IMR-90 (cell line): ENCODE measurements around the gene CTNNA2. TPM values are rescaled to one million over a fixed set of nuclear protein-coding genes. Genes with fewer than 3 reads are reported as not detected.

Experiments
- ATAC-seq: fragments of 200-7000 bp; cut with Tn5 transposase; 2 replicates; pipeline ENCODE4 v1.9.1; 2020; ENCODE audit warnings: low read depth, mild to moderate bottlenecking, moderate library complexity
- BruUV-seq: library from RNA; stranded (reverse); fragments of 400-500 nt; replicated peaks from 2 replicates; lab custom pipeline; 2021; lab: Mats Ljungman, UMichigan
- CTCF ChIA-PET: fragments of 300-600 bp; formaldehyde crosslinking; extraction: SDS; loops from one replicate; lab custom pipeline; 2021; ENCODE audit warnings: antibody characterized with exemption; lab: Yijun Ruan, JAX
- POLR2A ChIA-PET: fragments of 300-600 bp; sonication (Branson Sonifier 250); formaldehyde crosslinking; loops from one replicate; lab custom pipeline; 2022; ENCODE audit warnings: antibody characterized with exemption; ENCODE audit not compliant: unreplicated experiment; lab: Charles Lee
- DNase-seq: peaks from one replicate; pipeline ENCODE4 v3.0.0; 2013
- H2AFZ ChIP-seq: replicated peaks from 2 replicates; pipeline ENCODE3; 2013; ENCODE audit warnings: low read length, mild to moderate bottlenecking; ENCODE audit not compliant: poor library complexity
- H2AK5ac ChIP-seq: 2 replicates; pipeline ENCODE4 v1.6.1; 2013; ENCODE audit warnings: low read depth, low read length, inconsistent platforms
- H2AK9ac ChIP-seq: replicated peaks from 2 replicates; pipeline ENCODE3; 2013; ENCODE audit warnings: mild to moderate bottlenecking, low read depth, low read length, moderate library complexity; ENCODE audit not compliant: poor library complexity
- H2BK120ac ChIP-seq: 2 replicates; pipeline ENCODE4 v1.6.1; 2013; ENCODE audit warnings: low read depth, low read length, inconsistent platforms
- H2BK15ac ChIP-seq: 3 replicates; pipeline ENCODE4 v1.6.1; 2013; ENCODE audit warnings: low read depth, low read length, inconsistent platforms
- H2BK20ac ChIP-seq: 2 replicates; pipeline ENCODE4 v1.6.1; 2013; ENCODE audit warnings: low read depth, mild to moderate bottlenecking, inconsistent platforms, low read length, moderate library complexity
- H2BK5ac ChIP-seq: 2 replicates; pipeline ENCODE4 v1.6.1; 2013; ENCODE audit warnings: mild to moderate bottlenecking, low read depth, low read length, inconsistent platforms; ENCODE audit not compliant: poor library complexity, severe bottlenecking
- H3K14ac ChIP-seq: replicated peaks from 2 replicates; pipeline ENCODE4 v1.6.1; 2013; ENCODE audit warnings: low read depth, low read length, inconsistent platforms
- H3K18ac ChIP-seq: 2 replicates; pipeline ENCODE4 v1.6.1; 2013; ENCODE audit warnings: low read depth, low read length, control low read depth
- H3K23ac ChIP-seq: 2 replicates; pipeline ENCODE4 v1.6.1; 2013; ENCODE audit warnings: low read depth, low read length, inconsistent platforms
- H3K27ac ChIP-seq: 2 replicates; pipeline ENCODE4 v1.5.1; 2013; ENCODE audit warnings: mild to moderate bottlenecking, control low read depth, low read length; ENCODE audit not compliant: insufficient read depth
- H3K27me3 ChIP-seq: 2 replicates; pipeline ENCODE4 v1.6.1; 2013; ENCODE audit warnings: low read length; ENCODE audit not compliant: control insufficient read depth, insufficient read depth
- H3K36me3 ChIP-seq: 2 replicates; pipeline ENCODE4 v1.6.1; 2013; ENCODE audit warnings: low read length, mixed read lengths; ENCODE audit not compliant: control insufficient read depth, insufficient read depth
- H3K4ac ChIP-seq: 2 replicates; pipeline ENCODE4 v1.6.1; 2013; ENCODE audit warnings: low read depth, low read length, inconsistent platforms
- H3K4me1 ChIP-seq: 2 replicates; pipeline ENCODE4 v1.6.1; 2013; ENCODE audit warnings: low read length, mixed read lengths; ENCODE audit not compliant: control insufficient read depth, insufficient read depth
- H3K4me2 ChIP-seq: 2 replicates; pipeline ENCODE4 v1.6.1; 2013; ENCODE audit warnings: low read depth, mild to moderate bottlenecking, control low read depth, low read length, moderate library complexity
- H3K4me3 ChIP-seq: 2 replicates; pipeline ENCODE4 v1.5.1; 2013; ENCODE audit warnings: low read depth, mild to moderate bottlenecking, control low read depth, low read length, moderate library complexity; ENCODE audit not compliant: insufficient read depth
- H3K56ac ChIP-seq: 2 replicates; pipeline ENCODE4 v1.6.1; 2013; ENCODE audit warnings: low read length, inconsistent platforms; ENCODE audit not compliant: insufficient read depth; ENCODE audit errors: extremely low read depth
- H3K79me1 ChIP-seq, 2 experiments: 2 replicates each; pipeline ENCODE4 v1.6.1; 2013; ENCODE audit warnings: low read length in 2 of 2, inconsistent platforms in 1 of 2, low read depth in 1 of 2
- H3K9ac ChIP-seq: 2 replicates; pipeline ENCODE4 v1.6.1; 2013; ENCODE audit warnings: low read depth, low read length, control low read depth
- H3K9me1 ChIP-seq: 2 replicates; pipeline ENCODE4 v1.6.1; 2013; ENCODE audit warnings: low read length, inconsistent platforms; ENCODE audit not compliant: insufficient read depth
- H3K9me3 ChIP-seq: 2 replicates; pipeline ENCODE4 v1.6.1; 2013; ENCODE audit warnings: low read length; ENCODE audit not compliant: control insufficient read depth, insufficient read depth
- H4K20me1 ChIP-seq: 2 replicates; pipeline ENCODE4 v1.6.1; 2013; ENCODE audit warnings: low read length, inconsistent platforms; ENCODE audit not compliant: insufficient read depth
- H4K5ac ChIP-seq: 2 replicates; pipeline ENCODE4 v1.6.1; 2013; ENCODE audit warnings: mild to moderate bottlenecking, low read depth, low read length, control low read depth
- H4K8ac ChIP-seq, 2 experiments: 2 replicates each; pipeline ENCODE4 v1.6.1; 2013; ENCODE audit warnings: low read depth in 2 of 2, low read length in 2 of 2, control low read depth in 1 of 2, inconsistent platforms in 1 of 2
- H4K91ac ChIP-seq: 2 replicates; pipeline ENCODE4 v1.6.1; 2013; ENCODE audit warnings: low read depth, low read length, inconsistent platforms; ENCODE audit not compliant: insufficient read depth
- CEBPB ChIP-seq: IDR thresholded peaks from 2 replicates; pipeline ENCODE4 v1.6.1; 2012; ENCODE audit warnings: low read depth, low read length, improper control_type of control experiment
- CHD1 ChIP-seq: IDR thresholded peaks from 2 replicates; pipeline ENCODE4 v1.6.1; 2012; ENCODE audit warnings: low read depth, low read length, improper control_type of control experiment
- MAFK ChIP-seq: IDR thresholded peaks from 2 replicates; pipeline ENCODE4 v1.6.1; 2012; ENCODE audit warnings: low read depth, low read length, improper control_type of control experiment
- MAZ ChIP-seq: IDR thresholded peaks from 2 replicates; pipeline ENCODE4 v1.6.1; 2012; ENCODE audit warnings: low read depth, mild to moderate bottlenecking, low read length, improper control_type of control experiment, moderate library complexity, borderline replicate concordance
- NFE2L2 ChIP-seq: fragments of 150-350 bp; IDR thresholded peaks from 2 replicates; pipeline ENCODE4 v1.6.1; 2016; ENCODE audit warnings: low read depth, mild to moderate bottlenecking, low read length
- RAD21 ChIP-seq: IDR thresholded peaks from 2 replicates; pipeline ENCODE4 v1.6.1; 2012; ENCODE audit warnings: low read length, improper control_type of control experiment
- SMC3 ChIP-seq: fragments of 150-350 bp; IDR thresholded peaks from 2 replicates; pipeline ENCODE4 v1.6.1; 2016; ENCODE audit warnings: low read depth, mild to moderate bottlenecking, antibody characterized with exemption, low read length, moderate library complexity
- WGBS, 2 experiments: methylation state at CpG; one replicate each; pipeline versions ENCODE4 v1.1.5 to v1.1.7; 2013; ENCODE audit warnings: missing lambda C conversion rate in 2 of 2; ENCODE audit not compliant: insufficient read length in 1 of 2; ENCODE audit errors: extremely low coverage in 2 of 2; 5-methylcytosine and 5-hydroxymethylcytosine counted together
- dilution Hi-C: fragments of 300-500 bp; cut with HindIII; formaldehyde crosslinking; loops from one replicate; pipeline ENCODE4 v1.14.3; 2018; ENCODE audit warnings: low sequenced_read_pairs; ENCODE audit not compliant: unreplicated experiment
- in situ Hi-C: fragments of 300-500 bp; cut with MboI; formaldehyde crosslinking; loops from 3 replicates; pipeline ENCODE4 v1.14.3; 2019; ENCODE audit warnings: low sequenced_read_pairs, inconsistent platforms, mixed read lengths
- intact Hi-C: fragments of 100-400 bp; cut with micrococcal nuclease; formaldehyde crosslinking; loops from 2 replicates; pipeline ENCODE4 v1.10.0; 2022
- polyA plus RNA-seq, 3 experiments: library from polyadenylated mRNA; depleted of rRNA; stranded (reverse); fragments of >200 nt; gene quantifications; 2 replicates each; pipeline ENCODE4 v1.2.3, GENCODE V29; 2012; ENCODE audit warnings: low replicate concordance in 1 of 3
- total RNA-seq: library from RNA; depleted of rRNA; stranded (reverse); fragments of >200 nt; gene quantifications from 2 replicates; pipeline ENCODE4 v1.2.3, GENCODE V29; 2012

Gene CTNNA2
- total and polyA plus RNA-seq, 2 of the 4 experiments (the other 2 are of a cell fraction), result not detected

GRCh38 chr2:79938648-79939047 is 425.8 kb downstream of the CTNNA2 start:
- no peaks in the 10 kb centered on the region for H3K9me1 ChIP-seq
- in situ Hi-C loops, result loop anchor here (10.0 kb wide), 2 partner anchors 296 to 556 kb away; no protein-coding TSS in a partner anchor
- ChIA-PET CTCF (interaction anchor here (0.6 to 1.0 kb wide), 2 partner anchors 132 to 135 kb away, joined by 3 read pairs; no protein-coding TSS in a partner anchor), POLR2A (no interaction called here)
- intact Hi-C loops, result loop anchor here (5.0 to 10.0 kb wide), 2 partner anchors 114 to 386 kb away; no protein-coding TSS in a partner anchor
- no peak overlapping the region for H3K4me3 ChIP-seq
- no peak overlapping the region for H2BK120ac ChIP-seq
- no peak overlapping the region for H3K14ac ChIP-seq
- no peak overlapping the region for H4K8ac ChIP-seq
- no peaks in the 10 kb centered on the region for H3K36me3 ChIP-seq
- no peak overlapping the region for H3K4ac ChIP-seq
- no peak overlapping the region for H2BK5ac ChIP-seq
- H3K18ac ChIP-seq, result no peak overlapping the region
- H4K20me1 ChIP-seq, result no peaks in the 10 kb centered on the region
- H4K5ac ChIP-seq, result no peak overlapping the region
- H2BK20ac ChIP-seq, result no peak overlapping the region
- WGBS, 2 experiments, result 60% methylated on average over 1 of the region's 1 CpG; no CpG with 5 or more reads in 1 of the 2 experiments
- H3K27ac ChIP-seq, result no peak overlapping the region
- no peak overlapping the region for H4K91ac ChIP-seq
- no peak for TF ChIP-seq MAFK
- no peak for TF ChIP-seq MAZ
- no peak for TF ChIP-seq RAD21
- no peak for TF ChIP-seq CHD1
- TF ChIP-seq CEBPB, result no peak
- no peak for TF ChIP-seq SMC3
- TF ChIP-seq NFE2L2, result no peak
- DNase-seq (no peak), ATAC-seq (no peak)
- BruUV-seq, result no TSS peak
- H2BK15ac ChIP-seq, result no peak overlapping the region
- H2AK5ac ChIP-seq, result no peak overlapping the region
- H3K9me3 ChIP-seq, result no peaks in the 10 kb centered on the region
- no peaks in the 10 kb centered on the region for H3K79me1 ChIP-seq
- dilution Hi-C loops, result no loop called here
- no peak overlapping the region for H2AK9ac ChIP-seq
- H2AFZ ChIP-seq, result no peak overlapping the region
- H3K9ac ChIP-seq, result no peak overlapping the region
- no peaks in the 10 kb centered on the region for H3K4me1 ChIP-seq
- no peak overlapping the region for H3K23ac ChIP-seq
- H3K27me3 ChIP-seq, result peaks cover 3% of the 10 kb centered on the region
- no peak overlapping the region for H3K4me2 ChIP-seq
- H3K56ac ChIP-seq, result no peak overlapping the region
